Karpas-422 (cell line): Measurements from ENCODE around the gene KNDC1. TPM values are rescaled to one million over a fixed set of nuclear protein-coding genes. Genes with fewer than 3 reads are reported as not detected.
"Not testable (repeated sequence)": the region's sequence is repeated elsewhere in the genome, so short reads cannot be mapped to it uniquely, and the experiment has no call there.

Experiments
- DNase-seq: peaks from one replicate; pipeline ENCODE4 v3.0.0-alpha.2; 2015
- H2AFZ ChIP-seq: fragments of 200-600 bp; sonication (generic); 2 replicates; pipeline ENCODE4 v1.6.1; 2014; ENCODE audit warnings: antibody characterized with exemption, low read length, mixed read lengths
- H3K27ac ChIP-seq: fragments of 200-600 bp; sonication (generic); 2 replicates; pipeline ENCODE4 v1.5.1; 2014; ENCODE audit warnings: mild to moderate bottlenecking, low read length, moderate library complexity
- H3K27me3 ChIP-seq: fragments of 200-600 bp; sonication (generic); 2 replicates; pipeline ENCODE4 v1.6.1; 2014; ENCODE audit warnings: low read length, mixed read lengths
- H3K36me3 ChIP-seq: fragments of 200-600 bp; sonication (generic); 2 replicates; pipeline ENCODE4 v1.6.1; 2014; ENCODE audit warnings: low read length, mixed read lengths; ENCODE audit not compliant: insufficient read depth
- H3K4me1 ChIP-seq: fragments of 200-600 bp; sonication (generic); 2 replicates; pipeline ENCODE4 v1.6.1; 2014; ENCODE audit warnings: mild to moderate bottlenecking, low read length, mixed read lengths
- H3K4me2 ChIP-seq: fragments of 200-600 bp; sonication (generic); 2 replicates; pipeline ENCODE4 v1.6.1; 2014; ENCODE audit warnings: low read length, low read depth, mild to moderate bottlenecking; ENCODE audit not compliant: poor library complexity, severe bottlenecking
- H3K4me3 ChIP-seq: fragments of 200-600 bp; sonication (generic); 2 replicates; pipeline ENCODE4 v1.5.1; 2014; ENCODE audit warnings: mild to moderate bottlenecking, antibody characterized with exemption, low read length, mixed read lengths
- H3K79me2 ChIP-seq: fragments of 200-600 bp; sonication (generic); 2 replicates; pipeline ENCODE4 v1.6.1; 2014; ENCODE audit warnings: mild to moderate bottlenecking, low read length, mixed read lengths
- H3K9ac ChIP-seq: fragments of 200-600 bp; sonication (generic); 2 replicates; pipeline ENCODE4 v1.6.0; 2014; ENCODE audit warnings: low read length
- H3K9me2 ChIP-seq: fragments of 200-600 bp; sonication (generic), shearing (Covaris generic); replicated peaks from 2 replicates; pipeline ENCODE4 v1.6.0; 2014; ENCODE audit warnings: mild to moderate bottlenecking, low read length, moderate library complexity; ENCODE audit not compliant: insufficient read depth
- H3K9me3 ChIP-seq: fragments of 300-700, 200-600 bp; sonication (generic); 2 replicates; pipeline ENCODE4 v1.6.1; 2014; ENCODE audit warnings: low read length, mixed read lengths
- H4K20me1 ChIP-seq: fragments of 200-600 bp; sonication (generic); 2 replicates; pipeline ENCODE4 v1.6.1; 2014; ENCODE audit warnings: mild to moderate bottlenecking, antibody characterized with exemption, low read length, low read depth; ENCODE audit not compliant: insufficient read depth
- total RNA-seq: library from RNA; depleted of rRNA; stranded (reverse); fragments of >200 nt; shearing (Covaris generic); gene quantifications from 2 replicates; pipeline ENCODE4 v1.2.3, GENCODE V29; 2014; ENCODE audit warnings: low replicate concordance

The KNDC1 gene
- total RNA-seq, 1 experiment from 2014 or later, result not detected

DNA sequence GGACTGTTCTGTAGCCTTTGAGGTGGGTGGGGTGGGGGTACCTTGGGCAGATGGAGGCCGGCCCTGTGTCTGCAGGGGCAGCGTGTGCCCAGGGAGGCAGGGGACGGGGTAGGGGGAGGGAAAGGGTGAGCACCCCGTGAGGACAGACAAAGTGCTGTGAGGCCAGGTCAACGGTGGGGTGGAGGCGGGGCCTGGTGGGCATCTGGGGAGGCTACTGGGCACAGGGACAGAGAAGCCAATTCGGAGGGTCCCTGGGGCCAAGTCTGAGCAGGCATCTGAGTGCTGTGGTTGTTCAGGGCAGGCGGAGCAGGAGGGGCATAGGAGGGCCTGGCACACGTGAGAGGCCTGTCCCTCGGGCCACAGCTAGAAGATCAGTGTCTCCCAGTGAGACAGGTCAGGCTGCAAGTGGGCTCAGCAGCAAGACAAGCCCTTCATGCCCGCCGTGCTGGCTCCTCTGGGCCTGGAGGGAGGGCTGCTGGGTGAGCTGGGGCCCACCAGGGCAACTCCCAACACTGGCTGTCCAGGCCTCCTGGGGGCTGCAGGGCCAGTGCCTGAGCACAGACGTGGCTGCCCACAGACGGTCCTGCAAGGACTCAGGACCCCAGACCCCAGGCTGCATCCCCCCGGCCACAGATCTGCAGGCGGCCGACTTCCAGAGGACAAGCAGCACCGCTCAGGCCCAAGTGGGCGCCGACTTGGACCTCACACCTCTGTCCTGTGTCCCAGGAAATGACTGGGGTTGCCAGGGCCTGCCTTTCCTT is 26.4 kb upstream of the KNDC1 start:
- H3K4me1 ChIP-seq, result no peaks in the 10 kb centered on the region
- no peak overlapping the region for H3K9ac ChIP-seq
- no peak overlapping the region for H3K27ac ChIP-seq
- H3K9me2 ChIP-seq, result no peaks in the 10 kb centered on the region
- H3K4me3 ChIP-seq, result no peak overlapping the region
- no peaks in the 10 kb centered on the region for H3K9me3 ChIP-seq
- H3K27me3 ChIP-seq, result no peaks in the 10 kb centered on the region
- H3K79me2 ChIP-seq, result no peaks in the 10 kb centered on the region
- no peaks in the 10 kb centered on the region for H3K36me3 ChIP-seq
- no peak overlapping the region for H2AFZ ChIP-seq
- no peaks in the 10 kb centered on the region for H4K20me1 ChIP-seq
- no peak for DNase-seq
- no peak overlapping the region for H3K4me2 ChIP-seq

GRCh38 chr10:133134411-133135115 is 25.5 kb upstream of the KNDC1 start:
- H3K27ac ChIP-seq, result no peak overlapping the region
- no peaks in the 10 kb centered on the region for H4K20me1 ChIP-seq
- H3K4me2 ChIP-seq, result no peak overlapping the region
- H3K79me2 ChIP-seq, result no peaks in the 10 kb centered on the region
- DNase-seq, result no peak
- H3K9me3 ChIP-seq, result no peaks in the 10 kb centered on the region
- H3K9me2 ChIP-seq, result no peaks in the 10 kb centered on the region
- H3K4me3 ChIP-seq, result no peak overlapping the region
- H3K9ac ChIP-seq, result no peak overlapping the region
- no peaks in the 10 kb centered on the region for H3K36me3 ChIP-seq
- no peak overlapping the region for H2AFZ ChIP-seq
- H3K4me1 ChIP-seq, result no peaks in the 10 kb centered on the region
- no peaks in the 10 kb centered on the region for H3K27me3 ChIP-seq

DNA sequence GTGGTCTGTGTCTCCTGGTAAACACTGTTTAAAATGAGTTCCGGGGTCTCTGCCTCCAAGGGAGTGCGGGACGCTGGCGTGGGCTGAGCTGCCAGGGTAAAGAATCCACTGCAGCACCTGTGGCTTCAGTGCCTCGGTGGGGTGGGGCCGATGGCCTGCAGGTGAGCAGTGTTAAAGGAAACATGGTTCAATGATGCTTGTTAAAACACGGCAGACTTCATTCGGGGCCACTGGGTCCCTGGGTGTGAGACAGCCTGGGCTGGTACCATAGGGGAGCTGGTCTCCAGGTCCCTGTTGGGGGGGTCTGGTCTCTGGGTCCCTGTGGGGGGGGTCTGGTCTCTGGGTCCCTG is 24.9 kb upstream of the KNDC1 start:
- Histone ChIP-seq H3K79me2 (no peaks in the 10 kb centered on the region), H3K4me3 (no peak overlapping the region), H3K9me3 (no peaks in the 10 kb centered on the region), H3K27ac (no peak overlapping the region), H3K9ac (no peak overlapping the region), H4K20me1 (no peaks in the 10 kb centered on the region), H3K4me1 (no peaks in the 10 kb centered on the region), H3K9me2 (no peaks in the 10 kb centered on the region), H3K36me3 (no peaks in the 10 kb centered on the region), H3K27me3 (no peaks in the 10 kb centered on the region), H2AFZ (no peak overlapping the region), H3K4me2 (no peak overlapping the region)
- DNase-seq, result no peak

DNA sequence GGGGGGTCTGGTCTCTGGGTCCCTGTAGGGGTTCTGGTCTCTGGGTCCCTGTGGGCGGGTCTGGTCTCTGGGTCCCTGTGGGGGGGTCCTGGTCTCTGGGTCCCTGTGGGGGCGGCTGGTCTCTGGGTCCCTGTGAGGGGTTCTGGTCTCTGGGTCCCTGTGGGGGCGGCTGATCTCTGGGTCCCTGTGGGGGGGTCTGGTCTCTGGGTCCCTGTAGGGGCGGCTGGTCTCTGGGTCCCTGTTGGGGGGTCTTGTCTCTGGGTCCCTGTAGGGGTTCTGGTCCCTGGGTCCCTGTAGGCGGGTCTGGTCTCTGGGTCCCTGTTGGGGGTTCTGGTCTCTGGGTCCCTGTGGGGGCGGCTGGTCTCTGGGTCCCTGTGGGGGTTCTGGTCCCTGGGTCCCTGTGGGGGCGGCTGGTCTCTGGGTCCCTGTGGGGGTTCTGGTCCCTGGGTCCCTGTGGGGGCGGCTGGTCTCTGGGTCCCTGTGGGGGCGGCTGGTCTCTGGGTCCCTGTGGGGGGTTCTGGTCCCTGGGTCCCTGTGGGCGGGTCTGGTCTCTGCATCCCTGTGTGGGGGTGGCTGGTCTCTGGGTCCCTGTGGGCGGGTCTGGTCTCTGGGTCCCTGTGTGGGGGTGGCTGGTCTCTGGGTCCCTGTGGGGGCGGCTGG is 22.4 kb upstream of the KNDC1 start:
- H3K4me3 ChIP-seq, H4K20me1 ChIP-seq, H3K27me3 ChIP-seq, H3K36me3 ChIP-seq, H3K79me2 ChIP-seq, H3K9ac ChIP-seq, DNase-seq, H3K9me2 ChIP-seq, H3K4me1 ChIP-seq, H2AFZ ChIP-seq, H3K4me2 ChIP-seq, H3K9me3 ChIP-seq, H3K27ac ChIP-seq: not testable (repeated sequence)

- Histone ChIP-seq H3K79me2 (no peaks in the 10 kb centered on the region), H3K9me3 (no peaks in the 10 kb centered on the region), H4K20me1 (no peaks in the 10 kb centered on the region), H3K9ac (no peak overlapping the region), H3K36me3 (no peaks in the 10 kb centered on the region), H3K27me3 (no peaks in the 10 kb centered on the region), H2AFZ (no peak overlapping the region), H3K4me3 (no peak overlapping the region), H3K9me2 (no peaks in the 10 kb centered on the region), H3K4me1 (no peaks in the 10 kb centered on the region), H3K4me2 (no peak overlapping the region), H3K27ac (no peak overlapping the region)
- no peak for DNase-seq
These were observed 20.4 kb upstream of the KNDC1 start for GRCh38 chr10:133139551-133140065.

DNA sequence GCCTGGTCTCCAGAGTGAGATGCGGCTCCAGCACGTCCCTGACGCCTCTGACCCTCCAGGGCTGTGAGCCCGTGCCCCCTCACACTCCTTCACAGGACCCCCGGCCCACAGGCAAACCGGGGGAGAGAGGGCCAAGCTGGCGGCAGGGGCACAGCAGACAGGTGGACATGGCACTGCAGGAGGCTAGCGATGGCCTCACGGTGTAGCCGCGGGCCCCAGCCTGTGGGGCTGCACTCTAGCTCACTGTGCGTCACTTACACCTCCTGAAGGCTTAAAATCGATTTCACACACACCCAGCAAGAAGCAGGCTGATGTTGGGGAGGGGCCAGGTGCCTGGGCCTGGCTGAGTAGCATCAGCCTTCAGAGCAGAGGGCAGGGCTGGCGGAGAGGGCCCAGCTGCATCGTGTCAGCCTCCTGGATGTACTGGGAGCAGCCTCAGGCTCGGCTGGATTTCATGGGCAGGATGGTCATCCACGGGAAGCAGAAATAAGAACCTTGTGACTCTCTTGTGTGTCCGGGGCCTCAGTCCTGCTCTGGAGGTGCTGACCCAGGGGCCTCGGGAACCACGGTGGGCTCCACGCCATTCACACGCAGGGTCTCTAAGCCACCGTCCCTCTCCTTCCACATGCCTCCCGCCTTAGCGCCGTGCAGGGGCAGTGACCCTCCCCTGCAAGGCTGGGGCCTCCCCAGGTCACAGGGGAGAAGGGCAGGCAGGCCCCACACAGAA is 19.4 kb upstream of the KNDC1 start:
- H3K79me2 ChIP-seq, result no peaks in the 10 kb centered on the region
- no peaks in the 10 kb centered on the region for H3K27me3 ChIP-seq
- no peak overlapping the region for H2AFZ ChIP-seq
- no peak overlapping the region for H3K4me3 ChIP-seq
- no peak overlapping the region for H3K9ac ChIP-seq
- H3K36me3 ChIP-seq, result no peaks in the 10 kb centered on the region
- H3K9me2 ChIP-seq, result no peaks in the 10 kb centered on the region
- no peak overlapping the region for H3K27ac ChIP-seq
- DNase-seq, result no peak
- no peaks in the 10 kb centered on the region for H3K9me3 ChIP-seq
- no peak overlapping the region for H3K4me2 ChIP-seq
- H4K20me1 ChIP-seq, result no peaks in the 10 kb centered on the region
- H3K4me1 ChIP-seq, result no peaks in the 10 kb centered on the region

GRCh38 chr10:133141144-133141957 is 18.7 kb upstream of the KNDC1 start:
- no peaks in the 10 kb centered on the region for H3K9me3 ChIP-seq
- no peak overlapping the region for H3K27ac ChIP-seq
- no peak overlapping the region for H3K9ac ChIP-seq
- H3K4me3 ChIP-seq, result no peak overlapping the region
- no peak overlapping the region for H2AFZ ChIP-seq
- no peak overlapping the region for H3K4me2 ChIP-seq
- no peaks in the 10 kb centered on the region for H3K27me3 ChIP-seq
- no peaks in the 10 kb centered on the region for H3K4me1 ChIP-seq
- no peaks in the 10 kb centered on the region for H3K9me2 ChIP-seq
- no peak for DNase-seq
- no peaks in the 10 kb centered on the region for H4K20me1 ChIP-seq
- H3K79me2 ChIP-seq, result no peaks in the 10 kb centered on the region
- H3K36me3 ChIP-seq, result no peaks in the 10 kb centered on the region
